Sigmoid colon (tissue), 7 donors: ENCODE data around the gene SLC25A39. TPM values are rescaled to one million over a fixed set of nuclear protein-coding genes. Genes with fewer than 3 reads are reported as not detected.

Experiments used
- DNase-seq: peaks from one replicate; pipeline ENCODE4 v3.0.0-alpha.2; 2019
- H3K27ac ChIP-seq, 4 donors: fragments of 200-600 bp; sonication (generic); one replicate each; pipeline ENCODE4 v1.5.1; 2016 to 2019; ENCODE audit warnings: mild to moderate bottlenecking in 1 of 4
- H3K27me3 ChIP-seq, 3 donors: fragments of 200-600 bp; sonication (generic); one replicate each; pipeline ENCODE4 v1.5.1; 2019; ENCODE audit warnings: mild to moderate bottlenecking in 1 of 3
- H3K36me3 ChIP-seq, 4 donors: fragments of 200-600 bp; sonication (generic); one replicate each; pipeline ENCODE4 v1.5.1; 2016 to 2019
- H3K4me1 ChIP-seq, 4 donors: fragments of 200-600 bp; sonication (generic); one replicate each; pipeline ENCODE4 v1.5.1; 2017 to 2019
- H3K4me3 ChIP-seq, 4 donors: fragments of 200-600 bp; sonication (generic); one replicate each; pipeline ENCODE4 v1.5.1; 2017 to 2019; ENCODE audit warnings: mild to moderate bottlenecking in 2 of 4, moderate library complexity in 1 of 4
- H3K9me3 ChIP-seq, 4 donors: fragments of 200-600 bp in 3 of 4; sonication (generic) in 3 of 4; one replicate each; pipeline versions ENCODE4 v1.5.1 to v1.6.1; 2013 to 2019
- EP300 ChIP-seq, 4 donors: sonication (generic); formaldehyde crosslinking; IDR thresholded peaks; one replicate each; pipeline ENCODE4 v1.6.1; 2017; ENCODE audit warnings: antibody characterized with exemption in 4 of 4
- POLR2A ChIP-seq, 2 donors: fragments of 450-650 bp; IDR thresholded peaks; one replicate each; pipeline ENCODE4 v1.6.1; 2016; ENCODE audit warnings: antibody characterized with exemption in 2 of 2, mild to moderate bottlenecking in 2 of 2, moderate library complexity in 2 of 2
- POLR2AphosphoS5 ChIP-seq, 4 donors: sonication (generic); formaldehyde crosslinking; IDR thresholded peaks; one replicate each; pipeline ENCODE4 v1.6.1; 2017; ENCODE audit warnings: antibody characterized with exemption in 4 of 4
- WGBS, 2 donors: extraction: QIAGEN DNeasy Blood & Tissue Kit; methylation state at CpG; one replicate each; pipeline ENCODE4 v1.1.7; 2013; 5-methylcytosine and 5-hydroxymethylcytosine counted together
- intact Hi-C: fragments of 100-400 bp; cut with DNase I; formaldehyde crosslinking; loops from one replicate; pipeline ENCODE4 v1.15.1; 2023
- polyA plus RNA-seq, 3 donors: library from polyadenylated mRNA; stranded (reverse); fragments of 200-250 nt; gene quantifications; one replicate each; pipeline ENCODE4 v1.2.3, GENCODE V29; 2013
- total RNA-seq, 4 donors: library from RNA; depleted of rRNA; stranded (reverse); fragments of >200 nt; gene quantifications; one replicate each; pipeline ENCODE4 v1.1.0, GENCODE V29; 2016
- TF ChIP-seq, protein P1 (sequence below), 4 experiments: fragments of 450-650 bp in 3 of 4; fragments of 200-600 bp in 1 of 4; IDR thresholded peaks; one replicate each; pipeline ENCODE4 v1.5.1; 2016 to 2019; ENCODE audit warnings: antibody characterized with exemption in 4 of 4, mild to moderate bottlenecking in 3 of 4, moderate library complexity in 2 of 4
- donor health status: healthy with polysubstance abuse.
- donor health status: Bipolar disorder and iron deficiency.
- donor health status: healthy.

The SLC25A39 gene
- total and polyA plus RNA-seq, 7 donors: 39.0 to 163 (median 51.8) TPM

DNA sequence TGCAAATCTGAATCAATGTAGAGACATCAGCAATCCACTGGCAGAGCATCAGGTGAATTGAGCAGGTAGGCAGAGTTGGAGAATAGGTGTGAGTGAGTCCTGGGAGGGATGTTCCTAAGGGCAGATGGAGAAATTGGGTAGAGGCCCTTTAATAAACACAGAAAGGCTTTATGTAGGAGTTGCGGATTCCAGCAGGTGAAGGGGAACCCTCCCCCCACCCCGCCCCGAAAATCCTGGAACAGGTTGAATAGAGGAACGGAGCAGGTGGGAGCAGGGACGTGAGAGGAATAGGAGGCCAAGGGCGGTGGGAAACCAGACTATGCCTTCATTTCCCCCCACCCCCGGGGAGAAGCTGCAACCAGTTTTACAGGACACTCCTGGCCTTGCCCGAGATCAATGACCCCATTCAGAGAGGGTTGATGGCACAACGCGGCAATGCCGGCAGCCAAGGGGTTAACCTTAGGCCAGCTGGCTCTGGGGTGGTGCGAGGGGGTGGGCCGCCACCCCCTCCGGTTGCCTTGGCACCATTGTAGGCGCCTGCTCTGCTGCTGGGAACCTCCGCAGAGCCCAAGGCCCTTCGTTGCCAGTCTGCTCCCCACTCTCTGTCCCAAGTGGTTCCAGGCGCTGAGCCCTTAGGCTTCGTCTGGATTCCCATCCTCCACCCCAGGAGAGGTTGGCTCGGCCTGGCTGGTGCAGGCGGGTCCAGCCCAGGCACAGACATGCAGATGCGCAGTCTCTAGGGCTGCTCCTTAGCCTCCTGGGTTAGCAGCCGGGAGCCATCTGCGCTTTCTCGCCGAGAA is 17.0 kb downstream of the SLC25A39 start:
- H3K27me3 ChIP-seq: peaks cover 0 to 5% (median 2%) of the 10 kb centered on the region in 3 donors
- DNase-seq: peak; percentile 85
- H3K36me3 ChIP-seq: no peaks in the 10 kb centered on the region
- TF ChIP-seq POLR2A (IDR thresholded peaks at IDR 0.05): no peak
- TF ChIP-seq, protein P1, sequence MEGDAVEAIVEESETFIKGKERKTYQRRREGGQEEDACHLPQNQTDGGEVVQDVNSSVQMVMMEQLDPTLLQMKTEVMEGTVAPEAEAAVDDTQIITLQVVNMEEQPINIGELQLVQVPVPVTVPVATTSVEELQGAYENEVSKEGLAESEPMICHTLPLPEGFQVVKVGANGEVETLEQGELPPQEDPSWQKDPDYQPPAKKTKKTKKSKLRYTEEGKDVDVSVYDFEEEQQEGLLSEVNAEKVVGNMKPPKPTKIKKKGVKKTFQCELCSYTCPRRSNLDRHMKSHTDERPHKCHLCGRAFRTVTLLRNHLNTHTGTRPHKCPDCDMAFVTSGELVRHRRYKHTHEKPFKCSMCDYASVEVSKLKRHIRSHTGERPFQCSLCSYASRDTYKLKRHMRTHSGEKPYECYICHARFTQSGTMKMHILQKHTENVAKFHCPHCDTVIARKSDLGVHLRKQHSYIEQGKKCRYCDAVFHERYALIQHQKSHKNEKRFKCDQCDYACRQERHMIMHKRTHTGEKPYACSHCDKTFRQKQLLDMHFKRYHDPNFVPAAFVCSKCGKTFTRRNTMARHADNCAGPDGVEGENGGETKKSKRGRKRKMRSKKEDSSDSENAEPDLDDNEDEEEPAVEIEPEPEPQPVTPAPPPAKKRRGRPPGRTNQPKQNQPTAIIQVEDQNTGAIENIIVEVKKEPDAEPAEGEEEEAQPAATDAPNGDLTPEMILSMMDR (IDR thresholded peaks at IDR 0.05): no peak
- TF ChIP-seq POLR2AphosphoS5 (IDR thresholded peaks at IDR 0.05): peak in 1 of 4 donors; percentile 26
- no peak for TF ChIP-seq EP300 (IDR thresholded peaks at IDR 0.05)
- no peaks in the 10 kb centered on the region for H3K9me3 ChIP-seq
- H3K27ac ChIP-seq: peak overlapping the region; percentile 68 to 87 (median 78)
- H3K4me3 ChIP-seq: peak overlapping the region; percentile 17 to 55 (median 44)
- peaks cover 0 to 21% (median 19%) of the 10 kb centered on the region in 4 donors for H3K4me1 ChIP-seq
- intact Hi-C loops: loop anchor here (1.0 to 5.0 kb wide), 3 partner anchors 17 to 85 kb away; partner anchors contain the start of genes GRN and SLC25A39
- WGBS, 2 donors: 3 to 4% methylated on average over 26 of the region's 26 CpGs

DNA sequence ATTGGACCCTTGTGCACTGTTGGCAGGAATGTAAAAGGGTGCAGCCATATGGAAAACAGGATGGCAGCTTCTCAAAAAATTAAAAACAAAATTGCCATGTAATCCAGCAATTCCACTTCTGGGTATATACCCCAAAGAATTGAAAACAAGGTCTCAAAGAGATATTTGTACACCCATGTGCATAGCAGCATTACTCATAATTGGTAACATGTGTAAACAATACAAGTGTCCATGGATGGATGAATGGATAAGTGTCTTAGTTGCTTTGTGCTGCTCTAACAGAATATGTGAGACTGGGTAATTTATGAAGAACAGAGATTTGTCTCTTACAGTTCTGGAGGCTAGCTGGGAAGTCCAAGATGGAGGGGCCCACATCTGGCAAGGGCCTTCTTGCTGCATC is 20.0 kb downstream of the SLC25A39 start:
- H3K9me3 ChIP-seq: no peaks in the 10 kb centered on the region
- no peaks in the 10 kb centered on the region for H3K36me3 ChIP-seq
- no peak overlapping the region for H3K27ac ChIP-seq
- no peak for TF ChIP-seq EP300 (IDR thresholded peaks at IDR 0.05)
- no peak for TF ChIP-seq POLR2A (IDR thresholded peaks at IDR 0.05)
- TF ChIP-seq, protein P1 (IDR thresholded peaks at IDR 0.05): no peak
- TF ChIP-seq POLR2AphosphoS5 (IDR thresholded peaks at IDR 0.05): no peak
- H3K4me1 ChIP-seq: peaks cover 0 to 21% (median 19%) of the 10 kb centered on the region in 4 donors
- no peak for DNase-seq
- intact Hi-C loops: loop anchor here (5.0 kb wide), 1 partner anchor 43 kb away; the partner anchor contains the start of gene GRN
- no peak overlapping the region for H3K4me3 ChIP-seq
- peaks cover 0 to 5% (median 4%) of the 10 kb centered on the region in 3 donors for H3K27me3 ChIP-seq

DNA sequence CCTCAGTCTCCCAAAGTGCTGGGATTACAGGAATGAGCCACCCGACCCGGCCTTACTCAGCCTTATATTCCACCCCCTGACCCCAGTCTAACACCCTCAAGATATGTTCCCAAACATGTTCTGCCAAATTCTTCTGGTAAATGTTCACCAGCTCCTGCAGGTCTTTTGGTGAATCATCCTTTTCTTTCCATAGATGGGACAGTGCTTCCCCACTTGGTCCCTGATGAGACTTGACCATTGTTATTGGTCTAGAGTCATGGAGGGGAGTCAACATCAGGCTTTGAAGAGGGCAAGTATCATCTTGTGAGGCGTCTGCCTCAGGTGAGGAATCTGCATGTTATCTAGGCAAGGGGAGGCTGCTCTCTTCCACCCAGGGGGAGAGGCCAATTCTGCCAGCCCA is 26.6 kb downstream of the SLC25A39 start:
- Histone ChIP-seq H3K4me3 (no peak overlapping the region), H3K27ac (no peak overlapping the region), H3K4me1 (no peaks in the 10 kb centered on the region), H3K27me3 (peaks cover 0 to 13% (median 5%) of the 10 kb centered on the region in 3 donors), H3K36me3 (no peaks in the 10 kb centered on the region), H3K9me3 (no peaks in the 10 kb centered on the region)
- WGBS, 2 donors: 81 to 88% methylated on average over 3 of the region's 3 CpGs
- TF ChIP-seq, protein P1 (IDR thresholded peaks at IDR 0.05): no peak
- TF ChIP-seq POLR2A (IDR thresholded peaks at IDR 0.05) (no peak), EP300 (IDR thresholded peaks at IDR 0.05) (no peak), POLR2AphosphoS5 (IDR thresholded peaks at IDR 0.05) (no peak)
- intact Hi-C loops: no loop called here
- DNase-seq: no peak

DNA sequence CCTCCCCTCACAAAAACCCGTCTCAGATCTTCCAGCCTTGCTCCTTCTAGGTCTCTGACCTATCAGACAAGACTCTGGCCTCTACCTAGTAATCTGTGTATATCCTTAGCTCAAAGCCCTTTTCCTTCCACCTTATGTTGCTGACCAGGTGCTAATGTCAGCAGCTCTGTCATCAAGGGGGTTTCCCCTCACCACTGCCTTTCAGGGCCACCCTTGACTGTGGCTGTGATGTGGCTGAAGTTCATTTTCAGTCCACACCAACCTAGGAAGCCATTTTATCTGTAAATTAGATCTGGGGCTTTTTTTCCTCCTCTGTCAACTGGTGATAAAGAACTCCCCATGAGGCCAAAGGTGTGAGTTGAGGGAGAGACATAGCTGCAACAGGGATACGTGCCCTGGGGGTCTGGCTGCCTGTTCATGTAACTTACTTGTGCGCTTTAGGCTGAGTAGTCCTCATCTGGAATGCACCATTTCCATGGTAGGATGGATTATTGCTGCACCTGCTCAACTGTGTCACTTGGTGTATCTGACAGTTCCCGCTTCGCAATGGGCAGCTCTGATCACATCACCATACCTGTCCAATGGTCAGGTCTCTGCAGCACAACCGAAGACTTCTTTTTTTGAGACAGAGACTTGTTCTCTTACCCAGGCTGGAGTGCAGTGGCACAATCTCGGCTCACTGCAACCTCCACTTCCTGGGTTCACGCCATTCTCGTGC is 31.0 kb downstream of the SLC25A39 start:
- Histone ChIP-seq H3K4me3 (no peak overlapping the region), H3K36me3 (no peaks in the 10 kb centered on the region), H3K27ac (no peak overlapping the region), H3K27me3 (peaks cover 0 to 8% (median 0%) of the 10 kb centered on the region in 3 donors), H3K4me1 (no peaks in the 10 kb centered on the region), H3K9me3 (no peaks in the 10 kb centered on the region)
- no peak for TF ChIP-seq EP300 (IDR thresholded peaks at IDR 0.05)
- TF ChIP-seq POLR2A (IDR thresholded peaks at IDR 0.05): no peak
- TF ChIP-seq, protein P1 (IDR thresholded peaks at IDR 0.05): no peak
- TF ChIP-seq POLR2AphosphoS5 (IDR thresholded peaks at IDR 0.05): no peak
- 85 to 87% methylated on average over 9 of the region's 9 CpGs for WGBS, 2 donors
- no peak for DNase-seq
- intact Hi-C loops: no loop called here
